ENCODE data around the gene H6PD.

GRCh38 chr1:9319208-9319788 is 84.7 kb downstream of the H6PD start:
- TF ChIP-seq CTCF (optimal IDR thresholded peaks at IDR 0.05 in 1 of 3, IDR thresholded peaks at IDR 0.05 in 1 of 3, conservative IDR thresholded peaks at IDR 0.05 in 1 of 3; ENCODE audit: extremely low read depth in 1 of 3, insufficient read depth in 2 of 3, low read length in 3 of 3) = no peak
- TF ChIP-seq EZH2 (IDR thresholded peaks at IDR 0.05; ENCODE audit: low read length) = no peak

All from keratinocyte (primary cell).